ENCODE measurements around the gene BHMT.
"Not testable (repeated sequence)": the region's sequence is repeated elsewhere in the genome, so short reads cannot be mapped to it uniquely, and the experiment has no call there.

Gene BHMT

GRCh38 chr5:79173626-79174025, 62.0 kb downstream of the BHMT start:
- no peak for DNase-seq

DNA sequence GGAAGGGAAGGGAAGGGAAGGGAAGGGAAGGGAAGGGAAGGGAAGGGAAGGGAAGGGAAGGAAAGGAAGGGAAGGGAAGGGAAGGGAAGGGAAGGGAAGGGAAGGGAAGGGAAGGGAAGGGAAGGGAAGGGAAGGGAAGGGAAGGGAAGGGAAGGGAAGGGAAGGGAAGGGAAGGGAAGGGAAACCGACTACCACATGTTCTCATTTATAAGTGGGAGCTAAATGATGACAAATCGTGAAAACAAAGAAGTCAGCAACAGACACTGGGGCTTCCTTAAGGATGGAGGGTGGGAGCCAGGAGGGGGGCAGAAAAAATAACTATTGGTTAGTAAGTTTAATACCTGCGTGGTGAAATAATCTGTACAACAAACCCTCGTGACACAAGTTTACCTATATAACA, 68.8 kb downstream of the BHMT start:
- DNase-seq, result not testable (repeated sequence)

DNA sequence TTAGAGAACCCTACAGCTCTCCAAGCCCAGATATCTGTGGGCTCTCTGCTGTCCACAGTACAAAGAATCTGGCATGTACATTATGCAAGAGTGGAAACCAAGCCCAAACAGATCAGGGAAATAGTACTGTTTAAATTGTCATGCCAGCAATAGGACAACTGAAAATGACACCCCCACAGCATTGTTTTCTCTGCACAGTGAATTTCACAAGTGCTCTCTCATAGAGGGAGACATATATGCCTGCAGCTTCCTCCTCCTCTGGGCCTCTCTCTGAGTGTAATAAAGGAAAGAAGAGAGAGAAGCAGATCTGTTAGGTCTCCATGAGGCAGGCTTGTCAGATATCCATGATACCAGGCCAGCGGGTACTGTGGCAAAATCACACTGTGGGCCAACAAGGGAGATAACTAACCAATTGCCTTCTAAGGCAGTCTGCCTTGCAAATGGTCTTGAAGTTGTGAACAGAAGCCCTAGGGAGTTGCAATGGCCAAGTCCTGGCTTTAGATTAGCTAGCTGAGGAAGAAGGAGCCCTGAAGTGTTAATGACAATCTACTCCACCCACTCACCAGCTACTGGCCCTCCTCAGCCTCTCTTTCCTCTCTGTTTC, 69.9 kb downstream of the BHMT start:
- no peak for DNase-seq

Data from NCI-H2171 (cell line).